MM.1S (cell line): ENCODE results near the gene RPL27A.

ENCODE experiments used
- DNase-seq: peaks from one replicate; pipeline ENCODE4 v3.0.0-alpha.2; 2015
- H2AFZ ChIP-seq: fragments of 300-600 bp; sonication (generic); 2 replicates; pipeline ENCODE4 v1.6.0; 2016; ENCODE audit warnings: antibody characterized with exemption, low read length
- H3F3A ChIP-seq: fragments of 300-600 bp; sonication (generic); 2 replicates; pipeline ENCODE4 v1.6.1; 2016; ENCODE audit warnings: mild to moderate bottlenecking, antibody characterized with exemption, low read length, moderate library complexity, mixed read lengths; ENCODE audit not compliant: insufficient read depth
- H3K27ac ChIP-seq: fragments of 300-600 bp; sonication (generic); 2 replicates; pipeline ENCODE4 v1.5.1; 2016; ENCODE audit warnings: mild to moderate bottlenecking, low read length
- H3K27me3 ChIP-seq: fragments of 300-600 bp; sonication (generic); replicated peaks from 2 replicates; pipeline ENCODE4 v1.6.0; 2016; ENCODE audit warnings: low read length; ENCODE audit not compliant: insufficient read depth
- H3K36me3 ChIP-seq: fragments of 300-600 bp; sonication (generic); replicated peaks from 2 replicates; pipeline ENCODE4 v1.6.1; 2016; ENCODE audit warnings: mild to moderate bottlenecking, low read length, mixed read lengths; ENCODE audit not compliant: insufficient read depth
- H3K4me1 ChIP-seq: fragments of 300-600 bp; sonication (generic); 2 replicates; pipeline ENCODE4 v1.6.1; 2016; ENCODE audit warnings: low read length, mixed read lengths
- H3K4me2 ChIP-seq: fragments of 300-600 bp; sonication (generic); 2 replicates; pipeline ENCODE4 v1.6.0; 2016; ENCODE audit warnings: low read depth, low read length
- H3K4me3 ChIP-seq: fragments of 300-600 bp; sonication (generic); 2 replicates; pipeline ENCODE4 v1.5.1; 2016; ENCODE audit warnings: low read length, mixed read lengths
- H3K79me2 ChIP-seq: fragments of 300-600 bp; sonication (generic); 2 replicates; pipeline ENCODE4 v1.6.1; 2016; ENCODE audit warnings: mixed run types, low read length, mixed read lengths
- H3K9ac ChIP-seq: fragments of 300-600 bp; sonication (generic); 2 replicates; pipeline ENCODE4 v1.6.1; 2016; ENCODE audit warnings: low read length, mixed read lengths
- H3K9me2 ChIP-seq: fragments of 300-600 bp; sonication (generic); replicated peaks from 2 replicates; pipeline ENCODE4 v1.6.1; 2016; ENCODE audit warnings: mild to moderate bottlenecking, low read length, mixed read lengths; ENCODE audit not compliant: insufficient read depth
- H3K9me3 ChIP-seq: fragments of 300-600 bp; sonication (generic); replicated peaks from 2 replicates; pipeline ENCODE4 v1.6.1; 2016; ENCODE audit warnings: mild to moderate bottlenecking, low read length, mixed read lengths; ENCODE audit not compliant: insufficient read depth
- H4K20me1 ChIP-seq: fragments of 300-600 bp; sonication (generic); 2 replicates; pipeline ENCODE4 v1.6.1; 2016; ENCODE audit warnings: mild to moderate bottlenecking, low read length, moderate library complexity, mixed read lengths; ENCODE audit not compliant: insufficient read depth
- CTCF ChIP-seq: fragments of 300-600 bp; sonication (generic); IDR thresholded peaks from 2 replicates; pipeline ENCODE4 v1.5.1; 2016; ENCODE audit warnings: antibody characterized with exemption, low read length, mixed read lengths
- EZH2 ChIP-seq: fragments of 300-600 bp; sonication (generic); optimal IDR thresholded peaks from 2 replicates; pipeline ENCODE3; 2017; ENCODE audit warnings: low read depth, mild to moderate bottlenecking, antibody characterized with exemption, low read length, mixed read lengths
- EZH2phosphoT487 ChIP-seq: fragments of 300-600 bp; sonication (generic); IDR thresholded peaks from 2 replicates; pipeline ENCODE4 v1.6.1; 2018; ENCODE audit warnings: antibody characterized with exemption, low read length

RPL27A gene

GRCh38 chr11:8641332-8641731, 41.3 kb upstream of the RPL27A start:
- H3K9me2 ChIP-seq: no peaks in the 10 kb centered on the region
- no peaks in the 10 kb centered on the region for H3K79me2 ChIP-seq
- H3K4me1 ChIP-seq: peaks cover 34% of the 10 kb centered on the region
- H4K20me1 ChIP-seq: no peaks in the 10 kb centered on the region
- H3K9ac ChIP-seq: no peak overlapping the region
- H3K9me3 ChIP-seq: no peaks in the 10 kb centered on the region
- peak; percentile 77 for DNase-seq
- no peaks in the 10 kb centered on the region for H3K27me3 ChIP-seq
- no peak for TF ChIP-seq EZH2
- TF ChIP-seq CTCF: no peak
- TF ChIP-seq EZH2phosphoT487: no peak
- peak overlapping the region; percentile 63 for H3K27ac ChIP-seq
- no peaks in the 10 kb centered on the region for H3K36me3 ChIP-seq
- H3F3A ChIP-seq: peaks cover 22% of the 10 kb centered on the region
- H3K4me3 ChIP-seq: no peak overlapping the region; the same call in 1 of the 2 replicates
- H2AFZ ChIP-seq: 0 out of 2 replicates have a peak overlapping the region, but pooled peaks have one; percentile 2
- peak overlapping the region; percentile 71 for H3K4me2 ChIP-seq

- no peaks in the 10 kb centered on the region for H3K36me3 ChIP-seq
- no peak for DNase-seq
Measured at GRCh38 chr11:8642196-8642841, 40.3 kb upstream of the RPL27A start.

GRCh38 chr11:8646873-8647272, 35.7 kb upstream of the RPL27A start:
- no peak overlapping the region for H3K27ac ChIP-seq
- no peaks in the 10 kb centered on the region; the same call in 1 of the 2 replicates for H3K36me3 ChIP-seq
- H4K20me1 ChIP-seq: no peaks in the 10 kb centered on the region
- peaks cover 15% of the 10 kb centered on the region for H3K4me1 ChIP-seq
- no peaks in the 10 kb centered on the region for H3K9me3 ChIP-seq
- H3K9ac ChIP-seq: no peak overlapping the region
- no peak overlapping the region for H3K4me3 ChIP-seq
- H3K4me2 ChIP-seq: no peak overlapping the region
- DNase-seq: no peak
- peaks cover 9% of the 10 kb centered on the region for H3F3A ChIP-seq
- H3K27me3 ChIP-seq: no peaks in the 10 kb centered on the region
- no peaks in the 10 kb centered on the region for H3K9me2 ChIP-seq
- H2AFZ ChIP-seq: no peak overlapping the region
- TF ChIP-seq CTCF: no peak
- TF ChIP-seq EZH2: no peak
- TF ChIP-seq EZH2phosphoT487: no peak
- no peaks in the 10 kb centered on the region for H3K79me2 ChIP-seq

More at GRCh38 chr11:8642196-8642841, 40.3 kb upstream of the RPL27A start:
- Histone ChIP-seq H3K4me1 (peaks cover 34% of the 10 kb centered on the region), H3K27me3 (no peaks in the 10 kb centered on the region), H3F3A (peaks cover 22% of the 10 kb centered on the region), H3K79me2 (no peaks in the 10 kb centered on the region), H3K4me3 (0 out of 2 replicates have a peak overlapping the region, but pooled peaks have one; percentile 10), H3K9ac (no peak overlapping the region), H3K9me3 (no peaks in the 10 kb centered on the region), H3K4me2 (peak overlapping the region; percentile 71), H3K27ac (peak overlapping the region; percentile 63; the same call in 1 of the 2 replicates), H3K9me2 (no peaks in the 10 kb centered on the region), H2AFZ (peak overlapping the region; percentile 29; the same call in 1 of the 2 replicates), H4K20me1 (no peaks in the 10 kb centered on the region)
- TF ChIP-seq EZH2phosphoT487 (no peak), CTCF (no peak), EZH2 (no peak)
